ENCODE results near the gene PYY. TPM values are rescaled to one million over a fixed set of nuclear protein-coding genes. Genes with fewer than 3 reads are reported as not detected.
"Not testable (repeated sequence)": the region's sequence is repeated elsewhere in the genome, so short reads cannot be mapped to it uniquely, and the experiment has no call there.

PYY gene
- total RNA-seq, 3 donors from 2014 or later (not counting 1 experiment from before 2014, with no cell fraction given), result not detected

DNA sequence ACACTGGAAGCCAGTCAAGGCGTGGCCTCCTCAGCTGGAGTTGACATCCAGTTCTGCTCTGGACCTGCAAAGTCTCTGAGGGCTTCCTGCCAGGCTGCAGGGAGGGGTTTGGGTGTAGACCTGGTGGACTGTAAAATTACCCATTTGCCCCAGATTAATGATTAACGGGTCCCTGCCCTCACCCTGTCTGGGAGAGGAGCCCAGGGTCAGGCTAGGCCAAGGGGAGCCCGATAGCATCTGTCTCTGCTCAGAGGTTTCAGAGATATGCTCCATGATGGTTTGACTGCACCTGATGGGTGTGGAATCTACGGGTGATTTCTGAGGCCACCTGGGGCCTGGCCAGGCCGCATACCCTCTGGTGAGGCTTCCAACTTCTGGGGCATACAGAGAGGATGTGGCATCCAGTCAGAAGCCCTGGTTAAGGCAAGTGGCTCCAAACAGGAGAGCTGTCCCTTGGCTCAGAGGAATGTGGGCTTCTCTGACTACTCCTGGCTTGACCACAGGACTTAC is 22.6 kb downstream of the PYY start:
- no peak overlapping the region for H3K4me3 Mint-ChIP-seq
- peaks cover 4% of the 10 kb centered on the region for H3K9me3 ChIP-seq (ENCODE audit: control insufficient read depth, insufficient read depth, low read length)
- TF ChIP-seq, protein P1, sequence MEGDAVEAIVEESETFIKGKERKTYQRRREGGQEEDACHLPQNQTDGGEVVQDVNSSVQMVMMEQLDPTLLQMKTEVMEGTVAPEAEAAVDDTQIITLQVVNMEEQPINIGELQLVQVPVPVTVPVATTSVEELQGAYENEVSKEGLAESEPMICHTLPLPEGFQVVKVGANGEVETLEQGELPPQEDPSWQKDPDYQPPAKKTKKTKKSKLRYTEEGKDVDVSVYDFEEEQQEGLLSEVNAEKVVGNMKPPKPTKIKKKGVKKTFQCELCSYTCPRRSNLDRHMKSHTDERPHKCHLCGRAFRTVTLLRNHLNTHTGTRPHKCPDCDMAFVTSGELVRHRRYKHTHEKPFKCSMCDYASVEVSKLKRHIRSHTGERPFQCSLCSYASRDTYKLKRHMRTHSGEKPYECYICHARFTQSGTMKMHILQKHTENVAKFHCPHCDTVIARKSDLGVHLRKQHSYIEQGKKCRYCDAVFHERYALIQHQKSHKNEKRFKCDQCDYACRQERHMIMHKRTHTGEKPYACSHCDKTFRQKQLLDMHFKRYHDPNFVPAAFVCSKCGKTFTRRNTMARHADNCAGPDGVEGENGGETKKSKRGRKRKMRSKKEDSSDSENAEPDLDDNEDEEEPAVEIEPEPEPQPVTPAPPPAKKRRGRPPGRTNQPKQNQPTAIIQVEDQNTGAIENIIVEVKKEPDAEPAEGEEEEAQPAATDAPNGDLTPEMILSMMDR (IDR thresholded peaks at IDR 0.05), result no peak
- peaks cover 10% of the 10 kb centered on the region for H3K27me3 ChIP-seq (ENCODE audit: control insufficient read depth, insufficient read depth, low read length)
- 90% methylated on average over 5 of the region's 5 CpGs for WGBS (ENCODE audit: insufficient coverage)
- H3K9me3 Mint-ChIP-seq, result no peaks in the 10 kb centered on the region
- H3K27me3 Mint-ChIP-seq (ENCODE audit: low read depth in 2 of 2), result peaks cover 6 to 7% of the 10 kb centered on the region in 2 donors
- no peaks in the 10 kb centered on the region for H3K36me3 ChIP-seq (ENCODE audit: control insufficient read depth, insufficient read depth, low read length)
- no peak overlapping the region for H3K27ac Mint-ChIP-seq
- H3K4me1 ChIP-seq (ENCODE audit: control insufficient read depth, insufficient read depth, low read length), result peaks cover 15% of the 10 kb centered on the region
- intact Hi-C loops (cut with micrococcal nuclease), result no loop called here
- peaks cover 13 to 14% of the 10 kb centered on the region in 2 donors for H3K4me1 Mint-ChIP-seq
- H3K36me3 Mint-ChIP-seq, result no peaks in the 10 kb centered on the region
- ATAC-seq (no peak), DNase-seq (no peak)
- H3K4me3 ChIP-seq (ENCODE audit: low read length), result no peak overlapping the region
- H3K27ac ChIP-seq (ENCODE audit: low read length), result no peak overlapping the region

DNA sequence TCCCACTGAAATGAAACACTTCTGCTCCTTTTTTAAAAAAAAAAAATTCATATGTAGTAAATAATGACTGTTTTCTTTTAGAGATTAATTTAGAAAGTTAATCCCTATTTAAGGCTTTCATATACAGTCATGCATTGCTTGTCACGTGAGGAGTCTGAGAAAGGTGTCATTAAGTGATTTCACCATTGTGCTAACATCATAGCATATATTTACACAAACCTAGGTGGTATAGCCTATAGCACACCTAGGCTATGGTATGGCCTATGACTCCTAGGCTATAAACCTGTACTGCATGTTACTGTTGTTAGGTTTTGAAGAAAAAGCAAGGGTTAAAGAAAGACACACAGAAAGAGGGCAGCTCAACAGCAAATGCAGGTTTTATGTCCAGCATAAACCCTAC is 25.1 kb downstream of the PYY start:
- H3K9me3 ChIP-seq (ENCODE audit: control insufficient read depth, insufficient read depth, low read length), result peaks cover 4% of the 10 kb centered on the region
- Mint-ChIP-seq H3K27ac (no peak overlapping the region), H3K27me3 (ENCODE audit: low read depth in 2 of 2) (peaks cover 10 to 19% of the 10 kb centered on the region in 2 donors), H3K36me3 (no peaks in the 10 kb centered on the region), H3K9me3 (no peaks in the 10 kb centered on the region), H3K4me1 (peaks cover 13 to 14% of the 10 kb centered on the region in 2 donors), H3K4me3 (no peak overlapping the region)
- peaks cover 15% of the 10 kb centered on the region for H3K4me1 ChIP-seq (ENCODE audit: control insufficient read depth, insufficient read depth, low read length)
- intact Hi-C loops (cut with micrococcal nuclease), result no loop called here
- peaks cover 10% of the 10 kb centered on the region for H3K27me3 ChIP-seq (ENCODE audit: control insufficient read depth, insufficient read depth, low read length)
- no peak overlapping the region for H3K27ac ChIP-seq (ENCODE audit: low read length)
- ATAC-seq (no peak), DNase-seq (no peak)
- WGBS (ENCODE audit: insufficient coverage), result no CpG with 5 or more reads among the region's 1 CpG
- H3K4me3 ChIP-seq (ENCODE audit: low read length), result no peak overlapping the region
- TF ChIP-seq, protein P1 (IDR thresholded peaks at IDR 0.05), result no peak
- H3K36me3 ChIP-seq (ENCODE audit: control insufficient read depth, insufficient read depth, low read length), result no peaks in the 10 kb centered on the region

DNA sequence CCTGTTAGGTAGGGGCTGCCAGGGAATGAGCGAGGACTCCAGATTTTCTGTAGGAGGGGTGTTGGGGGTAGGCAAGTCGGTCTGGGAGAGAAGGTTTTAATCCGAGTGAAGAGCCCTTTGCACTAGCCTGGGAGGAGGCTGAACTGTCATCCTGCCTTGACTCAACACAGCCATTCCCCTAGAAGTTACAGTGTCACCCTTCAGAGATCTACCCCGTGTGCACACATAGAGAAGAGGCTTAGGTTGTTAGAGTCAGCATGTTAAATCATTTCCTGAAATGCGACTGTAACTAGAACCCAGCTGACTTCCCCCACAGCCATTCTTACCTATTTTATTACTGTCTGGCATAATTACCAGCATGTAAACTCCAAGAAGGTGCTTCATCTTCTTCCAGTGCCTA is 25.8 kb downstream of the PYY start:
- intact Hi-C loops (cut with micrococcal nuclease); H3K27me3 ChIP-seq (ENCODE audit: control insufficient read depth, insufficient read depth, low read length); H3K9me3 Mint-ChIP-seq; H3K4me3 ChIP-seq (ENCODE audit: low read length); H3K36me3 Mint-ChIP-seq; H3K36me3 ChIP-seq (ENCODE audit: control insufficient read depth, insufficient read depth, low read length); H3K27ac ChIP-seq (ENCODE audit: low read length); H3K9me3 ChIP-seq (ENCODE audit: control insufficient read depth, insufficient read depth, low read length): not testable (repeated sequence)
- Mint-ChIP-seq H3K4me3 (peak overlapping the region; percentile 87), H3K27ac (peak overlapping the region; percentile 8 to 74), H3K4me1 (peaks cover 13 to 14% of the 10 kb centered on the region in 2 donors), H3K27me3 (ENCODE audit: low read depth in 2 of 2) (peaks cover 10 to 23% of the 10 kb centered on the region in 2 donors)
- DNase-seq (peak in 1 of 2 donors; percentile 43), ATAC-seq (peak in 2 of 3 donors; percentile 52 to 64)
- peaks cover 15% of the 10 kb centered on the region for H3K4me1 ChIP-seq (ENCODE audit: control insufficient read depth, insufficient read depth, low read length)
- WGBS (ENCODE audit: insufficient coverage), result 7% methylated on average over 2 of the region's 5 CpGs

DNA sequence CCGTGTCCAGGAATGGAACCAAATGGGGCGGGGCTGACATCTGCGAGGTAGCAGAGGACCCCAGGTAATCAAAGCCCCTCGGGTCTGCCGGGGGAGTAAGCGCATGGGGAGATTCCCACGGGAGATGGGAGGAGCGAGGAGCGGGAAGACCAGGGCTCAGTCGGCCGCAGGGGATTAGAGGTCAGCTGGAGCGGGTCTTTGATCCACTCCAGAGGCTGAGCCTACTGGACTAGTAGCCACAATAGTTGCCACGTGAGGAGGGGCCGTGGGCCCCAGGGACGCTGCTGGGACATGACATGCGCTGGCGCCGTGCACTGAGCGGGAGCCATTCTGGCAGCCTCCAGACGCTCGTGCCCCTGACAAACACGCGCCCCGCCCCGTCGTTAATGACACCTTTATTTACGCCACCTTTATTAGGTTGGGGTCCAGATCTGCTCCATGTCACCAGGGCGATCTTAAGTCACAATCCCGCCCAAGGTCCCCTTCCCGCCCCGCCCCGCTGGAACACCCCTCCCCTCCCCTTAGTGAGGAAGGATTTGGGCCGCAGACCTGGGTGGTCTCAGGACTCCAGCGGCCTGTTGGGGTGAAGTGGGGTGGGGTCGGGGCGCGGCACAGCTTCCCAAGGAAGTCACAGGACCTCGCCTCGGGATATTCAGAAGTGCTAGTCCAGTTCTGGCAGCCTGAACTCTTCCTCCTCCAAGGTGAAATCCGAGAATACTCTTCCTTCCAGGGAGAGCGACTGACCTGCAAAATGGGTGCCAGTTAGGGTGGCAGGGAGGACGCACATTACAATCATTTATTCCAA is 26.5 kb downstream of the PYY start:
- Mint-ChIP-seq H3K36me3 (no peaks in the 10 kb centered on the region), H3K4me3 (peak overlapping the region; percentile 87), H3K27me3 (ENCODE audit: low read depth in 2 of 2) (peaks cover 13 to 23% of the 10 kb centered on the region in 2 donors), H3K4me1 (peaks cover 13 to 14% of the 10 kb centered on the region in 2 donors), H3K27ac (peak overlapping the region; percentile 34 to 74), H3K9me3 (no peaks in the 10 kb centered on the region)
- 10% methylated on average over 35 of the region's 42 CpGs for WGBS (ENCODE audit: insufficient coverage)
- Histone ChIP-seq H3K4me3 (ENCODE audit: low read length) (no peak overlapping the region), H3K4me1 (ENCODE audit: control insufficient read depth, insufficient read depth, low read length) (peaks cover 15% of the 10 kb centered on the region), H3K27ac (ENCODE audit: low read length) (no peak overlapping the region), H3K36me3 (ENCODE audit: control insufficient read depth, insufficient read depth, low read length) (no peaks in the 10 kb centered on the region), H3K27me3 (ENCODE audit: control insufficient read depth, insufficient read depth, low read length) (peaks cover 10% of the 10 kb centered on the region), H3K9me3 (ENCODE audit: control insufficient read depth, insufficient read depth, low read length) (peaks cover 4% of the 10 kb centered on the region)
- intact Hi-C loops (cut with micrococcal nuclease), result no loop called here
- ATAC-seq (peak in 2 of 3 donors; percentile 47 to 61), DNase-seq (peak in 1 of 2 donors; percentile 41)
- TF ChIP-seq, protein P1 (IDR thresholded peaks at IDR 0.05), result no peak
